Activated T-cell treated with anti-CD3 and anti-CD28 coated beads, Interleukin-2, amount 50 U/mL, for 1 hour (primary cell): ENCODE data around the gene TMEM63A.
A peak's percentile ranks its signal among the peaks of the same experiment; 100 is the strongest.

ENCODE experiments used
- DNase-seq: peaks from one replicate; pipeline ENCODE4 v3.0.0-alpha.2; 2020

TMEM63A gene

GRCh38 chr1:225883616-225884265 lies 1.6 kb upstream of the TMEM63A start:
- DNase-seq, result no peak

GRCh38 chr1:225882694-225883615 lies 775 bp upstream of the TMEM63A start:
- no peak for DNase-seq

GRCh38 chr1:225881081-225881958 lies 860 bp downstream of the TMEM63A start:
- peak; percentile 63 for DNase-seq

- no peak for DNase-seq
These were observed 1.5 kb downstream of the TMEM63A start for GRCh38 chr1:225880636-225881035.

- DNase-seq, result no peak
These were observed 2.0 kb downstream of the TMEM63A start for GRCh38 chr1:225880222-225880588.

- DNase-seq, result peak; percentile 57
These were observed 2.5 kb downstream of the TMEM63A start for GRCh38 chr1:225879521-225880221.

GRCh38 chr1:225878282-225878681 lies 3.9 kb downstream of the TMEM63A start:
- no peak for DNase-seq

GRCh38 chr1:225877580-225877979 lies 4.6 kb downstream of the TMEM63A start:
- DNase-seq, result peak; percentile 39

- no peak for DNase-seq
These were observed 5.2 kb downstream of the TMEM63A start for GRCh38 chr1:225876900-225877510.

- DNase-seq, result no peak
These were observed 7.0 kb downstream of the TMEM63A start for GRCh38 chr1:225875044-225875815.

- no peak for DNase-seq
These were observed 7.7 kb downstream of the TMEM63A start for GRCh38 chr1:225874431-225874830.

GRCh38 chr1:225873281-225873850 lies 8.8 kb downstream of the TMEM63A start:
- DNase-seq, result no peak

- DNase-seq, result no peak
These were observed 10.1 kb downstream of the TMEM63A start for GRCh38 chr1:225872075-225872430.

GRCh38 chr1:225871359-225872074 lies 10.7 kb downstream of the TMEM63A start:
- DNase-seq, result no peak

- DNase-seq, result no peak
These were observed 11.3 kb downstream of the TMEM63A start for GRCh38 chr1:225870911-225871310.

- no peak for DNase-seq
These were observed 13.4 kb downstream of the TMEM63A start for GRCh38 chr1:225868631-225869330.

GRCh38 chr1:225866981-225867380 lies 15.2 kb downstream of the TMEM63A start:
- no peak for DNase-seq

- DNase-seq, result peak; percentile 69
These were observed 15.9 kb downstream of the TMEM63A start for GRCh38 chr1:225866061-225866837.

GRCh38 chr1:225865514-225865913 lies 16.7 kb downstream of the TMEM63A start:
- no peak for DNase-seq
